Hepatic stellate cell (primary cell): Measurements from ENCODE around the gene DNMBP.
"Not testable (repeated sequence)": the region's sequence is repeated elsewhere in the genome, so short reads cannot be mapped to it uniquely, and the experiment has no call there.

ENCODE experiments used
- DNase-seq: peaks from one replicate; pipeline ENCODE4 v3.0.0; 2011; ENCODE audit warnings: low spot score

The DNMBP gene

DNA sequence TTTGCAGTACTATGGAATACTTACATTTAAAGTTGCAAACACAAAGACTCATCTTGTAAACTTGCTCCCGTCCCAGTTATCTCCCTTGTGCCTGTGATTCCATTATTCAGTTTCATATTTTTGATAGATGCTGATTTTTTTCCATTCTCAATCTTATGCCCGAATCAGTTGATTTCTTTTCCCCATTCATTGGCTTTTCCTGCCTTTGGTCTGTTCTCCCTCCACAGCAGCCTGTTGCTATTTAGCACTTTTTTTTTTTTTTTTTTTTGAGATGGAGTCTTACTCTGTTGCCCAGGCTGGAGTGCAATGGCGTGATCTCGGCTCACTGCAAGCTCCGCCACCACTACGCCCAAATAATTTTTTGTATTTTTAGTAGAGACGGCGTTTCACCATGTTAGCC is 149.3 kb downstream of the DNMBP start:
- no peak for DNase-seq

- DNase-seq = no peak
These were observed 150.2 kb downstream of the DNMBP start for GRCh38 chr10:99859585-99859984.

DNA sequence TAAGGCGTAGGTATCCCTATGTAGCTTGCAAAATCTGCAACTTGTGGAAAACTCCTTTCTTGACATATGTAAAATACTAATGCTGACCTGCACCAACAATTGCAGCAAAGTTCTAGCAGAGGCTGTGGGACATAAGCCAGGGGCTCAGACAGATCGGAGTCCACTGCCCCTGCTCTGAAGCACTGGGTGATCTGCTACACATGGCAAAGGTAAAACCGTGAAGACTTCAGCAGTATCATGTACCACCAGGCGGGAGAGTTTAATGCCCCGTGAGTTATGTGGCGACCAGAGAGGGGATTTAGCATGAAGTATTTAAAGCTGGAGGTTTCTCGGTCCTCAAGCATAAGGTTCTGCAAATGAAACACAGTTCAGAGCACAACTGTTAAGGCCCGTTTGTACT is 150.9 kb downstream of the DNMBP start:
- no peak for DNase-seq

DNA sequence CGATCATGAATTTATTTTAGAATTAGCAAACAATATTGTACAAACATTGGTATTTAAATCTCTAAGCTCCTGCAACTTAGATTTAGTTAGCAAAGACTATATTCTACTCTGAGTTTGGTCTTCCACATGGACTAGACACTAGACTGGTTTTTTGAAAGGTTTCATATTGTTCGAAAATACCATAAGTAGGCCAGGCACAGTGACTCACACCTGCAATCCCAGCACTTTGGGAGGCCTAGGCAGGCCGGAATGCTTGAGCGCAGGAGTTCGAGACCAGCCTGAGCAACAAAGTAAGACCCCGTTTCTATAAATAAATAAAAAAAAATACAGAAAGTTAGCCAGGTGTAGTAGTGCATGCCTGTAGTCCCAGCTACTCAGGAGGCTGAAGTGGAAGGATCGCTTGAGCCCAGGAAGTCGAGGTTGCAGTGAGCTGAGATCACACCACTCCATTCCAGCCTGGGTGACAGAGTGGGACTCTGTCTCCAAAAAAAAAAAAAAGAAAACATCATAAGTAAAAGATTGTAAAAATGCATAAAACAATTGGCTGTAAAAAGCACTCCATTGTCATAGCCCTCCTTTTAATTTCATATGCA is 154.2 kb downstream of the DNMBP start:
- DNase-seq = no peak

DNA sequence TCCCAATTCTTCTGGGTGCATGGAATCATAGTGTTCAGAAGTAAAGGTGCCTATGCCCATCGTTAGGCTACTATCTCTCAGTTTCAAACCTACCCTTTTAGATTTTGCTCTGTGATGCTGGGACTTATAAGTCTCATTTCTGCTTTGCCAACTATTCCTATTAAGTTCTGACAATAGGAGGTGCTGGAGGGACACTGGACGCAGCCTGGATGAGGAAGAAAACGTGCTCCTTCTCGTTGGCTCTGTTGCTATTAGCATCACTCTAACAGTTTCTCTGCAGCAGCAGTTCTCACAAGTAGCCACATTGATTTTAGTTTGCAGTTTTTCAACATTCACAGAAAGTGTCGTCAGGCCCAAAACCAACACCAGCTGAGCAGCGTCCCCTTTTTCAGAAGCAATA is 154.9 kb downstream of the DNMBP start:
- peak; percentile 82 for DNase-seq

DNA sequence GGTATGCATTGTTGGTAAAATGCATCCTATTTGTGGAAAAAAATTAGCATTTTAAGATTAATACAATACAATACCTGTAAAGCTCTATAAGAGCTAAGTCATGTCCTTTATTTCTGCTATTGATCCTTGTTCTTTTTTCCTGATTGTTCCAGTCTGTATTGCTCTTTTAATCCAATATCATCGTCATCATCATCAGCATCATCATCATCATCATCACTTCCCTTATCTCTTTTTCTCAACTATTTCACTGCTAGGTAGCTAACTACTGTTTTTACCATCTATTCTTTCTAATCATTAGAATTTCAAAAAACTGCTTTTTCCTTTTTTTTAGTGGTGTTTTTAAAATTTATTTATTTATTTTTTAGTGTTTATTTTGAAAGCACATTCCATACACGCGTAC is 156.1 kb downstream of the DNMBP start:
- no peak for DNase-seq

DNA sequence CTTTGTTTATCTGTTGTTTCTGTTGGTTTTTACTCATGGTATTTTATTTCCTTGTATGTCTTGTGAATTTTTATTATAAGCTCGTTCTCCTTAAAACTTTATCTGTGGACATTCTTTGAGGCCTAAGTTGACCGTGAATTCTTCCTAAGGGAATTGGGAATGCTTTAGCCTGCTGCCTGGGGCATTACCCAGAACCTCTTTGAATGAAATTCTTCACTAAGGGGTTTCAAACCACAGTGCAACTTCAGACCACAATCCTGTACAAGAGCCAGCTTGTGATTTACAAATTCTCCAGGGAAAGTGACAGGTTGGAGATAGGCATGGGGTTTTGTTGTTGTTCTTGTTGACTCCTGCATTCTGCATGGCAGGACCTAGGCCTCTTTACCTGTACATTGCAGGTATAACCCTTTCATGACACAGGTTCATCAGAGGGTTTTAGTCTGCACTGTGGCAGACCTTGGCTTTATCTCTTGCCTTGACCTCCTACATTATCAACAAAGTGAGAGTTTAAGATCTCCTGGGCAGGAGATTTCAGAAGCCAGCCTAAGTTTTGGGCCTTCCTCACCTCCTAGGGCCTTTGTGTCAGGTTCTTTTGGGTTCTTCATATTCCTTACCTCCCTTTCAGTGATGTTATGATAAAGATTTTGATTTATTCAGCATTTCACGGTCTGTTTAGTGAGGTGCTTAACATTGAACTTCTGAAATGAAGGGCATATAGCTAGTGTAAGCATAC is 157.1 kb downstream of the DNMBP start:
- DNase-seq = no peak

GRCh38 chr10:99851825-99852224 is 157.9 kb downstream of the DNMBP start:
- no peak for DNase-seq

- DNase-seq = no peak
These were observed 158.9 kb downstream of the DNMBP start for GRCh38 chr10:99850767-99851340.

GRCh38 chr10:99850021-99850766 is 159.6 kb downstream of the DNMBP start:
- no peak for DNase-seq

DNA sequence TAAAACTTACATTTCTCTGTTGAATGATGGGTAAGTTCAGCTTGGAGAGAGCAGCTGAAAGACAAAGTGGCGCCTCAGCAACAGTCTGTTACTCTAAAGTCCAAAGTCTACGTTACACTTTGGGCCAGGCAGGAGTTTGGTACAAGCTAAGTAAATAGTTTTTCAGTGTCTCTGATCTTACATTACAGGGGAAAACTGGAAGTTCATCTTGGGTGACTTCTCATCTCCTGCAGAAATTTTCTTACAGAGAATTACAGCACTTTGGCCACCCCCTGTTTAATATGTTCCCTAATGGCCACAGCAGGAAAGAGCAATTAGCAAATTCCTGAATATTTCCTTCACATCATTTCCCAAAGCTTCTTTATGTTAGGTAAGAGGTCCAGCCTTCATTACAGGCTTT is 160.2 kb downstream of the DNMBP start:
- no peak for DNase-seq

GRCh38 chr10:99849057-99849456 is 160.7 kb downstream of the DNMBP start:
- no peak for DNase-seq

GRCh38 chr10:99845837-99846382 is 163.8 kb downstream of the DNMBP start:
- peak; percentile 70 for DNase-seq

DNA sequence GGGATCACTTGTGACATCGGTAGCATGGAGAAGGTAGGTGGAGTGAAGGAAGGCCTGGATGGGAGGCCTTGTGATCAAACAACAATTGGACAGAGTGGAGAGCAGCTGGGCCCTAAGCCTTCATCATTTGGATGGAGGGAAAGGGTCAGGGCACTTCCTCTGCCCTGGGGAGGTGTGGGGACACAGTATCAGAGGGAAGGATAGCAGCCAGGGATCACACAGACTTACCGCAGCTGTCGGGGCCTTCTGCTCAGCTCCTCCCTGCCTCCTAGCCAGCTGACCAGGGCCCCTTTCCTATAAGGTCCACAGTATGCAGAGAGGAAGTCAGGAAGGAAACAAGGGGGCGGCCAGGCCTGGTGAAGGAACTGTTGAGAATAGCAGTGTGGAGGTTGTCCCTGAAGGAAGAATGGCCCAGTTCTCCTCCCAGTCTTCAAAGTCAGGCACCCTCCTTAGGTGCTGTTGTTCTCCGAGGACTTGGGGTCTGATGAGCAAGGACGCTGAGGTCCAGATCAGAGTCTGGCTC is 165.3 kb downstream of the DNMBP start:
- no peak for DNase-seq

- no peak for DNase-seq
These were observed 166.4 kb downstream of the DNMBP start for GRCh38 chr10:99843310-99843709.

DNA sequence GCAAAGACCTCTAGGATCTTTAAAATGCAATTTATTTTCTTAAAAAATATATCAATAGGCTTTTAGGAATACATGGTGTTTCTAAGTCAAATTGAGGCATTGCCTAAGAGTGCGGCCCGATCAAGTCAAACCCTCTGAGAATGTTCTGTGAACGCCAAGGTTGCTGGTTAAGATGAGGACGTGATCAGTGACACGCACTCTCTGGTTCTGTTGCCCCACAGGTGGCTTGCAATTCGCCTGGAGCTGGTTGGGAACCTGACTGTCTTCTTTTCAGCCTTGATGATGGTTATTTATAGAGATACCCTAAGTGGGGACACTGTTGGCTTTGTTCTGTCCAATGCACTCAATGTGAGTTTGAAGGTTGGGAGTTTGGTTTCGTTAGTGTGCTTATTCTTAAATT is 168.0 kb downstream of the DNMBP start:
- no peak for DNase-seq

DNA sequence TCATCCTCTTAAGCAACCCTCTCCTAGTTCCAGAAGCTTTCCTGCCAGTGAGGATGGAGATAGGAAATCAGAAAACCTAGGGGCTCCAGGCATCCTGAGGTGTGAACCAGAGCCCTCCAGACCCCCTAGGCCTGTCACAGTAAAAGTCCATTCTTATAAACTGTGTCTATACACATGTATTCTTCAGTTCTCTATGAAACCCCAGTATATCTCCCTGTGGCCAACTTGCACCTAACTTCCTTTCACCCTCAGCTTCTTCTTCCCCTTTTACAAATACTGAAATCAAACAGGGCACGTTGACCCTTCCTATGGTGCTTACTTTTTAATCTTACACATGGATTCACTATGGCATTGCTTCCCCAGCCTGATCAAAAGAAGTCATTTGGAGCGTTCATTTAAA is 168.9 kb downstream of the DNMBP start:
- not testable (repeated sequence) for DNase-seq

DNA sequence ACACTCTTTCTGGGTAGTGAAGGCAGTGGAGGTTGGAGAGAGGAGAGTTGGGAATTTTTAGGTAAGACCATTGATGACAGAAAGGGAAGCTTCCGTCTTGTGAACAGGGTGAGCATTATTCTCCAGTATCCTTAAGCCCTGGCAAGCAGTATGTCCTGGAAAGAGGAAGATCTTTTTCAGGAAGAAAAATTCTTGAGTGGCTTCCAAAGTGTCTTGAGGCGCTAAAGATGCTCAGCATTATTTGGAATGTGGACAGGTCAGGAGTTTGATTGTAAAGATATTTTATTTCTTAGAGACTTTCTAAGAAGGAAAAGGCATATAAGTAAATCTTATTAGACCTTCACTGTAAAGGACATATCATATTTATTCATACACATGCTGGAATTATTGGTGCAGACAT is 173.0 kb downstream of the DNMBP start:
- DNase-seq = no peak

DNA sequence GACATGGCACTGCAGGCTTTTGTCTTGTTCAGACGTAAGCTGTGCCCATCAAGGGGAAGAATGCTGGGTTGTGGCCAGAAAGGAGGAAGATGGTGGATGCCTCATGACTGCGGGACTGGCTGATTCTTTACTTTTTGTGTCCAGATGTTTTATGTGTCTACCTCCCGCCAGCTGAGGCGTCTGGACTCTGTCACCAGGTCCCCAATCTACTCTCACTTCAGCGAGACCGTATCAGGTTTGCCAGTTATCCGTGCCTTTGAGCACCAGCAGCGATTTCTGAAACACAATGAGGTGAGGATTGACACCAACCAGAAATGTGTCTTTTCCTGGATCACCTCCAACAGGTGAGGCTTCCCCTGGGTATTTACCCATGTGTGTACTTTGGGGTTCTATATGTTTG is 173.8 kb downstream of the DNMBP start:
- DNase-seq = no peak

DNA sequence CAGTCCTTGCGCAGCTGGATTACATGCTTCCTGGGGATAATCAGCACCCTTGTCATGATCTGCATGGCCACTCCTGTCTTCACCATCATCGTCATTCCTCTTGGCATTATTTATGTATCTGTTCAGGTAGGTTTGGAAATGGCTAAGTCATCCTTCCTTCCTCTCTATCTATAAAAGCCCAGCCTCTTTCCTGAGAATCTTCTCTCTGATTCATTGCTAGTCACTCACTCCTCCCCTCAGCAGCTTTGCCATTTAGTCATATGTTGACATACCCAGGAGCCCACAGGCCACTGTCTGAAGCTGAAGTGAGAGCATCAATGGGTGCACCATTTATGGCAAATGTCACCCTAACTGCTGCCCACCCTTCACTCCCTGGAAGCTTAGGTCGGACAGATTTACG is 175.3 kb downstream of the DNMBP start:
- peak; percentile 82 for DNase-seq

GRCh38 chr10:99832439-99832838 is 177.3 kb downstream of the DNMBP start:
- no peak for DNase-seq

DNA sequence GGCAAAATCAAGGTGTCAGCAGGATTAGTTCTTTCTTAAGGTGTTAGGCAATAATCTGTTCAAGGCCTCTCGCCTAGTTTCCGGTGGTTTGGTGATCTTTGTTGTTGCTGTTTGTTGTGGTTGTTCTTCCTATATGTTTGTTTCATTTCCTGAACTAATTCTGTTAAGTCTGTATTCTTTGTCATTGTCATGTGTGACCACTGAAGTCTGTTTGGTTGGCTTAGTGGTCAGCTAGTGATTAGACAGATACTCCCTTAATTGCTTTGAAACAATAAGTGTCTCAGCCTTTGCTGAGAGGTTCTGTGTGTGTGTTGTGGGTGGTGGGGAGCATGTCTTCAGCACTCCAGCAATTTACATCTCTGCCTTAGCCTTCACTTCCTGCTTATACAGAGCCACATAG is 181.3 kb downstream of the DNMBP start:
- no peak for DNase-seq
